ENCODE measurements around the gene RPL32. TPM values are rescaled to one million over a fixed set of nuclear protein-coding genes. Genes with fewer than 3 reads are reported as not detected.
"Not testable (repeated sequence)": the region's sequence is repeated elsewhere in the genome, so short reads cannot be mapped to it uniquely, and the experiment has no call there.

The RPL32 gene
- total RNA-seq, 1 donor: 524 TPM

- Histone ChIP-seq H4K20me1 (ENCODE audit: insufficient read depth, low read length) (no peaks in the 10 kb centered on the region), H3K4me1 (ENCODE audit: insufficient read depth, low read length) (no peaks in the 10 kb centered on the region), H3K79me2 (ENCODE audit: insufficient read depth, low read length) (no peaks in the 10 kb centered on the region), H3K36me3 (ENCODE audit: insufficient read depth, low read length) (no peaks in the 10 kb centered on the region), H3K9me3 (ENCODE audit: low read depth, low read length) (no peaks in the 10 kb centered on the region), H3K27me3 (ENCODE audit: insufficient read depth, low read length) (peaks cover 29% of the 10 kb centered on the region), H2AFZ (ENCODE audit: low read length) (no peak overlapping the region), H3K4me3 (ENCODE audit: insufficient read depth, low read length) (no peak overlapping the region), H3K27ac (ENCODE audit: low read depth, low read length) (no peak overlapping the region), H3K4me2 (ENCODE audit: insufficient read depth, low read length) (no peak overlapping the region)
- no peak for DNase-seq (ENCODE audit: insufficient read length, low spot score, missing footprints)
- TF ChIP-seq, protein P1, sequence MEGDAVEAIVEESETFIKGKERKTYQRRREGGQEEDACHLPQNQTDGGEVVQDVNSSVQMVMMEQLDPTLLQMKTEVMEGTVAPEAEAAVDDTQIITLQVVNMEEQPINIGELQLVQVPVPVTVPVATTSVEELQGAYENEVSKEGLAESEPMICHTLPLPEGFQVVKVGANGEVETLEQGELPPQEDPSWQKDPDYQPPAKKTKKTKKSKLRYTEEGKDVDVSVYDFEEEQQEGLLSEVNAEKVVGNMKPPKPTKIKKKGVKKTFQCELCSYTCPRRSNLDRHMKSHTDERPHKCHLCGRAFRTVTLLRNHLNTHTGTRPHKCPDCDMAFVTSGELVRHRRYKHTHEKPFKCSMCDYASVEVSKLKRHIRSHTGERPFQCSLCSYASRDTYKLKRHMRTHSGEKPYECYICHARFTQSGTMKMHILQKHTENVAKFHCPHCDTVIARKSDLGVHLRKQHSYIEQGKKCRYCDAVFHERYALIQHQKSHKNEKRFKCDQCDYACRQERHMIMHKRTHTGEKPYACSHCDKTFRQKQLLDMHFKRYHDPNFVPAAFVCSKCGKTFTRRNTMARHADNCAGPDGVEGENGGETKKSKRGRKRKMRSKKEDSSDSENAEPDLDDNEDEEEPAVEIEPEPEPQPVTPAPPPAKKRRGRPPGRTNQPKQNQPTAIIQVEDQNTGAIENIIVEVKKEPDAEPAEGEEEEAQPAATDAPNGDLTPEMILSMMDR (IDR thresholded peaks at IDR 0.05; ENCODE audit: extremely low read depth, low read depth, low read length): no peak
Measured at GRCh38 chr3:12856626-12857025, 15.3 kb upstream of the RPL32 start.

DNA sequence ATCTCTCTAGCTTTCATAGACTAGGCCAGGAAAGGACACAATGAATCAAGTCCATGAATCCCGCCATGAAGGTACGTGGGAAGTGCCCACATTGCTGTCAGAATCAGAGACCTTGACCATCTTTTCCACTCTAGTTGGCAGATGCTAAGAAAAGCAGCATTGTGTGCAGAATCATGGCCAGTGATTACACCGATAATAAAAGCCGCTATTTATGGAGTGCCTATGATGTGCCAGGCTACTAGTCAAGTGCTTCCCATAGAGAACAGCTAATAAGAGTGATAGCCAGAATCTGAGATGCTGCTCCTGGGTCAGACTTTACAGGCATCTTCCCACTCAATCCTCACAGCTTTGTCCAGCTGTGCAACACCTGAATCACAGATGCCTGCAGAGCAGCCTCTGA is 13.2 kb upstream of the RPL32 start:
- Histone ChIP-seq H4K20me1 (ENCODE audit: insufficient read depth, low read length) (no peaks in the 10 kb centered on the region), H3K9me3 (ENCODE audit: low read depth, low read length) (no peaks in the 10 kb centered on the region), H3K27me3 (ENCODE audit: insufficient read depth, low read length) (peaks cover 34% of the 10 kb centered on the region), H3K4me1 (ENCODE audit: insufficient read depth, low read length) (no peaks in the 10 kb centered on the region), H3K79me2 (ENCODE audit: insufficient read depth, low read length) (no peaks in the 10 kb centered on the region), H2AFZ (ENCODE audit: low read length) (no peak overlapping the region), H3K36me3 (ENCODE audit: insufficient read depth, low read length) (no peaks in the 10 kb centered on the region), H3K27ac (ENCODE audit: low read depth, low read length) (no peak overlapping the region), H3K4me3 (ENCODE audit: insufficient read depth, low read length) (no peak overlapping the region), H3K4me2 (ENCODE audit: insufficient read depth, low read length) (no peak overlapping the region)
- DNase-seq (ENCODE audit: insufficient read length, low spot score, missing footprints): no peak
- TF ChIP-seq, protein P1 (IDR thresholded peaks at IDR 0.05; ENCODE audit: extremely low read depth, low read depth, low read length): no peak

DNA sequence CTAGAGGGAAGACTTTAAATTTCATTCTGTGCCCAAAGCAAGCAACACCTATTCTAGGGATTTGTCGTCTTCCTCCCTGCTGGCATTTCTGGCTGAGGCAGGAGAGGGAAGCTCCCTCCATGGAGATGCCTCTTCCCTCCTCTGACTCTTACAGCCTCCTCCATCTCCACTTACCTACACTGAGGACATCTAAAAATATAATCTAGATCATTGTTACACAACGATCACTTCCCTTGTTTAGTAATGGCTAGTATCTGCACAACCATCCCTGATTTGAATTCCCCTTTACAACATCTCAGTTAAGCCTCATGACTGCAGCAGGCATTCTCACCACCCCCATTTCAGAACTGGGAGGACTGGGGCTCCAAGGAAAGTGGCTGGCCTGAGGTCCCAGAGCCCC is 12.5 kb upstream of the RPL32 start:
- H3K79me2 ChIP-seq (ENCODE audit: insufficient read depth, low read length); H2AFZ ChIP-seq (ENCODE audit: low read length); H3K4me2 ChIP-seq (ENCODE audit: insufficient read depth, low read length); H3K4me1 ChIP-seq (ENCODE audit: insufficient read depth, low read length); H3K36me3 ChIP-seq (ENCODE audit: insufficient read depth, low read length); DNase-seq (ENCODE audit: insufficient read length, low spot score, missing footprints); H3K4me3 ChIP-seq (ENCODE audit: insufficient read depth, low read length); H3K27ac ChIP-seq (ENCODE audit: low read depth, low read length); H4K20me1 ChIP-seq (ENCODE audit: insufficient read depth, low read length); H3K9me3 ChIP-seq (ENCODE audit: low read depth, low read length): not testable (repeated sequence)
- peaks cover 34% of the 10 kb centered on the region for H3K27me3 ChIP-seq (ENCODE audit: insufficient read depth, low read length)

DNA sequence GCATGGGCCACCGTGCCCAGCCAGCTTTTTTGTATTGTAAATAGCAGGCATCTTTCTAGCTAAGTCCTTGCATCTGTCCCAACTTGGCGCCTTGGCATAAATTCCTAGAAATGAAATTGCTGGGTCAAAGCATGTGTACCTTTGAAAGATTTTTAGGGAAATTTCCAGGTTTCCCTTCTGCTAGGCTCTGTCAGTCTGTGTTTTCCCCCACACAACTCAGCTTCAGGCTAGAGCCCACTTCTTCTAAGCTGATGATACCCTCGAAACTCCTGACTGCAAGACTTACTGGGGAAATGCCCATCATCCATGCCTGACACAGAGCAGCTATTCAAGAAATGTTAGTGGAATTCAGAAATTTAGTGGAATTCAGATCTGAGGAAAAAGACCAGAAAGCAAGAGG is 10.8 kb upstream of the RPL32 start:
- Histone ChIP-seq H2AFZ (ENCODE audit: low read length) (no peak overlapping the region), H4K20me1 (ENCODE audit: insufficient read depth, low read length) (no peaks in the 10 kb centered on the region), H3K4me1 (ENCODE audit: insufficient read depth, low read length) (no peaks in the 10 kb centered on the region), H3K27me3 (ENCODE audit: insufficient read depth, low read length) (peaks cover 27% of the 10 kb centered on the region), H3K36me3 (ENCODE audit: insufficient read depth, low read length) (no peaks in the 10 kb centered on the region), H3K4me2 (ENCODE audit: insufficient read depth, low read length) (no peak overlapping the region), H3K79me2 (ENCODE audit: insufficient read depth, low read length) (no peaks in the 10 kb centered on the region), H3K27ac (ENCODE audit: low read depth, low read length) (no peak overlapping the region), H3K4me3 (ENCODE audit: insufficient read depth, low read length) (no peak overlapping the region), H3K9me3 (ENCODE audit: low read depth, low read length) (no peaks in the 10 kb centered on the region)
- TF ChIP-seq, protein P1 (IDR thresholded peaks at IDR 0.05; ENCODE audit: extremely low read depth, low read depth, low read length): no peak
- no peak for DNase-seq (ENCODE audit: insufficient read length, low spot score, missing footprints)

Data from osteoblast (primary cell).